Activated naive CD4-positive, alpha-beta T cell treated with anti-CD3 and anti-CD28 coated beads, Interleukin-2, amount 50 U/mL, for 24 hours (primary cell): ENCODE data around the gene ACTG1.

Experiments
- H3K27ac Mint-ChIP-seq: one replicate; pipeline ENCODE4 v1.8.0; 2021; ENCODE audit warnings: mild to moderate bottlenecking, mixed read lengths
- H3K27me3 Mint-ChIP-seq: one replicate; pipeline ENCODE4 v1.8.0; 2021; ENCODE audit warnings: mixed read lengths
- H3K36me3 Mint-ChIP-seq: one replicate; pipeline ENCODE4 v1.8.0; 2021; ENCODE audit warnings: mixed read lengths
- H3K4me1 Mint-ChIP-seq: one replicate; pipeline ENCODE4 v1.8.0; 2021; ENCODE audit warnings: mixed read lengths
- H3K4me3 Mint-ChIP-seq: one replicate; pipeline ENCODE4 v1.8.0; 2021; ENCODE audit warnings: mild to moderate bottlenecking, mixed read lengths
- H3K9me3 Mint-ChIP-seq: one replicate; pipeline ENCODE4 v1.8.0; 2021; ENCODE audit warnings: mixed read lengths

Gene ACTG1

DNA sequence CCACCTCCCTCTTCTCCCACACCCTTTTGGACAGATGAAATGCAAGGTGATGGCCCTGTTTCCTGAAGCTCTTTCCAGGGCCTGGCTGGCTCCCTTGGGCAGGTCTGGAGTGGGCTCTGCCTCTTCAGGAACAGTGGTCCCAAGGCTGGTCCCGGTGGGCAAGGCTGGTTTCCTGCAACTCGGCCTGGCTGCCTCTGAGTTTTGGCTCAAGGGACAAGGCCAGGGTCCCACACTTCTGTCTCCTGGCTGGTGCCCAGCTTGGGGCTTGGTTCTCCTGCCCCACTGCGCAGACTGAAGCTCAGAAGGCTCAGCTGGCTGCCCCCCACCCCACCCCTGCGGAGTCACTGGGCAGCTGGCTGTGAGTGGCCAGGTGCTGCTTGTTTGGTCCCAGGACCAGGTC is 3.8 kb upstream of the ACTG1 start:
- H3K4me1 Mint-ChIP-seq: peaks cover 5% of the 10 kb centered on the region
- peaks cover 8% of the 10 kb centered on the region for H3K36me3 Mint-ChIP-seq
- no peak overlapping the region for H3K27ac Mint-ChIP-seq
- no peaks in the 10 kb centered on the region for H3K27me3 Mint-ChIP-seq
- H3K4me3 Mint-ChIP-seq: peak overlapping the region; percentile 26
- no peaks in the 10 kb centered on the region for H3K9me3 Mint-ChIP-seq

DNA sequence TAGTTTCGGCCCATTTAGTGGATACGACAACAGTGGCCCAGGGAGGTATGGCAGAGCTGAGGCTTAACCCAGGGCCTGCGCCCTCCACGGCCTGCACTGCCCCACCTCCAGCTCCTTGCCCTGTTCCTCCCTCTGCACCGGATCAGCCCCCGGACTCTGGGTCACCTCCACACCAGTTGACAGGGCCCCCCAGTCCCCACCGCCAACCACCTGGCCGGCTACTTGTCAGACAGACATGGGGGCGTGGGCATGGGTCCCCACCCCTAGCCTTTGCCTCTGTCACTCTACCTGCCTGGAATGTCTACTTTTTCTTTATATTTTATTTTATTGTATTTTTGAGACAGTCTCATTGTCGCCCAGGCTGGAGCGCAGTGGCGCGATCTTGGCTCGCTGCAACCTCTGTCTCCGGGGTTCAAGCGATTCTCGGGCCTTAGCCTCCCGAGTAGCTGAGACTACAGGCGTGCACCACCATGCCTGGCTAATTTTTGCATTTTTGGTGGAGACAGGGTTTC is 3.0 kb upstream of the ACTG1 start:
- Mint-ChIP-seq H3K36me3 (peaks cover 15% of the 10 kb centered on the region), H3K27me3 (no peaks in the 10 kb centered on the region), H3K9me3 (no peaks in the 10 kb centered on the region), H3K4me3 (peak overlapping the region; percentile 87), H3K4me1 (peaks cover 5% of the 10 kb centered on the region), H3K27ac (peak overlapping the region; percentile 74)

DNA sequence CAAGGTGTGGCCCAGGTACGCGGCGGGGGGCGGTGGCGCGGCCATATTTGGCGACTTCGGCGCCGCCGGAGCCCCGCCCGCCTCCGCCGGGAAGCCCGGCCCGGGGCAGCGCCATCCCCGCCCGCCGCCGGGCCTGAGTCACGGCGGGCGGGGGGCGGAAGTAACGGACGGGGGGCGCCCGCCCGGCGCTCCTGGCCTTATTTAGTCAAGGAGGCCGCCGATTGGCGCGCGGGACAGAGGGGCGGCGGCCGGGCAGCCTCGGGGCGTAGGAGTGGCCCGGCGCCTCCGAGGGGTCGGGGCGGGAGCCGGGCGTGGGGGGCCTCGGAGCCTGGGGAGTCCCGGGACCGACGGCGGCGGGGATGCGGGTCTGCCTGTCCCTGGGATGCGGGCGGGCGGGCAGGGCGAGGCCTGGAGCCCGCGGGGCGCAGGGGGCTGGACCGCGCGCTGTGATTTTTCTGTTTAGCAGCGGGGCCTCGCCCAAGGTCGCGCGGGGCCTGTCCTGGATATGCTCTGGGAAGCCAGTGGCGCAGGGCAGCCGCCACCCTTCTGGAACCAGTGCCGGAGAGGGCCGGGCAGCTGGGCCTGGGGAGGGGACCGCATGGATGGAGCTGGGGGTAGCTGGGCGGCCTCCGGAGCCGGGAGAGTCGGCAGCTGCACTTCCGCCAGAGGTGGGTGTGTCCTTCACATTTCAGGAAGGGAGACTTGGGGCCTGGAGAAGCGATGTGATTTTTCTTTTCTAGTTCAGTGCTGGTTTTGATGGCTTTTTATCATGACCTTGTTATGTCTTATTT is 2.3 kb upstream of the ACTG1 start:
- H3K4me1 Mint-ChIP-seq: peaks cover 8% of the 10 kb centered on the region
- H3K27ac Mint-ChIP-seq: peak overlapping the region; percentile 74
- H3K4me3 Mint-ChIP-seq: peak overlapping the region; percentile 87
- peaks cover 22% of the 10 kb centered on the region for H3K36me3 Mint-ChIP-seq
- no peaks in the 10 kb centered on the region for H3K9me3 Mint-ChIP-seq
- H3K27me3 Mint-ChIP-seq: no peaks in the 10 kb centered on the region

GRCh38 chr17:81514489-81514738 is 1.8 kb upstream of the ACTG1 start:
- Mint-ChIP-seq H3K27me3 (no peaks in the 10 kb centered on the region), H3K4me3 (peak overlapping the region; percentile 88), H3K27ac (no peak overlapping the region), H3K36me3 (peaks cover 27% of the 10 kb centered on the region), H3K4me1 (peaks cover 14% of the 10 kb centered on the region), H3K9me3 (no peaks in the 10 kb centered on the region)

GRCh38 chr17:81513753-81514488 is 1.3 kb upstream of the ACTG1 start:
- H3K9me3 Mint-ChIP-seq: no peaks in the 10 kb centered on the region
- H3K4me3 Mint-ChIP-seq: peak overlapping the region; percentile 88
- peaks cover 32% of the 10 kb centered on the region for H3K36me3 Mint-ChIP-seq
- no peaks in the 10 kb centered on the region for H3K27me3 Mint-ChIP-seq
- H3K27ac Mint-ChIP-seq: peak overlapping the region; percentile 65
- H3K4me1 Mint-ChIP-seq: peaks cover 18% of the 10 kb centered on the region

DNA sequence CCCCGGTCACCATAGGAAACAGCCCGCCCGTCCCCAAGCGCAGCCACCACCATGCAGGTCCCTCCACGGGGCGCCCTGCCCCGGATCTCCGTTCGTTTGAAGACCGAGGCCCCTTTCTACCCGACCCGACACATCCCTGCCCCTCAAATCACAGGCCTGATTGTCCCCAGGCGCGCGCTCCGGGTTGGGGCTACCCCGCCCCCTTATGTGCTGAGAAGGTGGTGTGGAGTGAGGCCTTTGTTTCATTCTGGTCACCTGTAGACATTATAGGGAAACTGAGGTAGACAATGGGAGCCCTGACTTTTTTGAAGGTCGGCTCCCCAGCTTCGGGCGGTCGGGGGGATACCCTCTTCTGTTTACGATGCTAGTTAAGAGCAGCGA is 763 bp upstream of the ACTG1 start:
- Mint-ChIP-seq H3K4me3 (peak overlapping the region; percentile 88), H3K4me1 (peaks cover 22% of the 10 kb centered on the region), H3K36me3 (peaks cover 32% of the 10 kb centered on the region), H3K27ac (peak overlapping the region; percentile 65), H3K27me3 (no peaks in the 10 kb centered on the region), H3K9me3 (no peaks in the 10 kb centered on the region)

DNA sequence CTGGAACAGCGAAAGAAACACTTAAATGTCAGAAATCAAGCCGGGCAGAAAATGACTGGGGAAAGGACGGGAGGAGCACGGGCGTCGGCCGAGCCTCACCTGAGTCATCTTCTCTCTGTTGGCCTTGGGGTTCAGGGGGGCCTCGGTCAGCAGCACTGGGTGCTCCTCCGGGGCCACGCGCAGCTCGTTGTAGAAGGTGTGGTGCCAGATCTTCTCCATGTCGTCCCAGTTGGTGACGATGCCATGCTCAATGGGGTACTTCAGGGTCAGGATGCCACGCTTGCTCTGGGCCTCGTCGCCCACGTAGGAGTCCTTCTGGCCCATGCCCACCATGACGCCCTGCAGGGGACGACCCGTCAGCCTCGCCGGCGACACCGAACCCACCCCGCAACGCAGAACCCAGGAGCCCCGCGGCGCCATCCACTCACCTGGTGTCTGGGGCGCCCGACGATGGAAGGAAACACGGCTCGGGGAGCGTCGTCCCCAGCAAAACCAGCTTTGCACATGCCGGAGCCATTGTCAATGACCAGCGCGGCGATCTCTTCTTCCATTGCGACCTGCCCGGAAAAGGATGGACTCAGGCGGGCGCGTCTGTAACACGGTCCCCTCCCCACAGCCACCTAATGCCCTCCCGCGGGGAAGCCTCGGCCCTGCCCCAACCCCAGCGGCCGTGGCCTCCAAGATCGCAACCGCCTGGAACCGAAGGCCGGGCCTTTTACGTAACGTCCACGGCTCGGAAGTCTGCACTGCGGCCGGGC is 616 bp downstream of the ACTG1 start:
- H3K9me3 Mint-ChIP-seq: no peaks in the 10 kb centered on the region
- H3K27ac Mint-ChIP-seq: peak overlapping the region; percentile 93
- H3K27me3 Mint-ChIP-seq: no peaks in the 10 kb centered on the region
- H3K4me3 Mint-ChIP-seq: peak overlapping the region; percentile 99
- peaks cover 24% of the 10 kb centered on the region for H3K4me1 Mint-ChIP-seq
- H3K36me3 Mint-ChIP-seq: peaks cover 34% of the 10 kb centered on the region

GRCh38 chr17:81511554-81511803 is 1.1 kb downstream of the ACTG1 start:
- Mint-ChIP-seq H3K9me3 (no peaks in the 10 kb centered on the region), H3K36me3 (peaks cover 34% of the 10 kb centered on the region), H3K27ac (peak overlapping the region; percentile 93), H3K27me3 (no peaks in the 10 kb centered on the region), H3K4me1 (peaks cover 24% of the 10 kb centered on the region), H3K4me3 (peak overlapping the region; percentile 99)

GRCh38 chr17:81510785-81511553 is 1.6 kb downstream of the ACTG1 start:
- Mint-ChIP-seq H3K36me3 (peaks cover 34% of the 10 kb centered on the region), H3K27ac (peak overlapping the region; percentile 93), H3K4me1 (peaks cover 24% of the 10 kb centered on the region), H3K4me3 (peak overlapping the region; percentile 99), H3K9me3 (no peaks in the 10 kb centered on the region), H3K27me3 (no peaks in the 10 kb centered on the region)

- Mint-ChIP-seq H3K4me3 (peak overlapping the region; percentile 99), H3K4me1 (peaks cover 24% of the 10 kb centered on the region), H3K27me3 (no peaks in the 10 kb centered on the region), H3K27ac (peak overlapping the region; percentile 93), H3K36me3 (peaks cover 34% of the 10 kb centered on the region), H3K9me3 (no peaks in the 10 kb centered on the region)
Observed at GRCh38 chr17:81509972-81510784, 2.4 kb downstream of the ACTG1 start.

GRCh38 chr17:81509207-81509971 is 3.2 kb downstream of the ACTG1 start:
- Mint-ChIP-seq H3K4me1 (peaks cover 24% of the 10 kb centered on the region), H3K36me3 (peaks cover 34% of the 10 kb centered on the region), H3K27me3 (no peaks in the 10 kb centered on the region), H3K27ac (peak overlapping the region; percentile 79), H3K9me3 (no peaks in the 10 kb centered on the region), H3K4me3 (peak overlapping the region; percentile 99)

GRCh38 chr17:81508639-81509206 is 3.9 kb downstream of the ACTG1 start:
- Mint-ChIP-seq H3K4me1 (peaks cover 24% of the 10 kb centered on the region), H3K27me3 (no peaks in the 10 kb centered on the region), H3K27ac (peak overlapping the region; percentile 79), H3K36me3 (peaks cover 34% of the 10 kb centered on the region), H3K9me3 (no peaks in the 10 kb centered on the region), H3K4me3 (peak overlapping the region; percentile 99)

GRCh38 chr17:81503619-81504018 is 9.0 kb downstream of the ACTG1 start:
- Mint-ChIP-seq H3K36me3 (peaks cover 2% of the 10 kb centered on the region), H3K9me3 (no peaks in the 10 kb centered on the region), H3K4me1 (peaks cover 8% of the 10 kb centered on the region), H3K27ac (no peak overlapping the region), H3K4me3 (no peak overlapping the region), H3K27me3 (no peaks in the 10 kb centered on the region)

GRCh38 chr17:81502471-81503017 is 10.1 kb downstream of the ACTG1 start:
- peaks cover under 1% of the 10 kb centered on the region for H3K4me1 Mint-ChIP-seq
- no peak overlapping the region for H3K27ac Mint-ChIP-seq

More at GRCh38 chr17:81502471-81503017, 10.1 kb downstream of the ACTG1 start:
- H3K36me3 Mint-ChIP-seq: no peaks in the 10 kb centered on the region
- no peaks in the 10 kb centered on the region for H3K9me3 Mint-ChIP-seq
- H3K27me3 Mint-ChIP-seq: no peaks in the 10 kb centered on the region
- no peak overlapping the region for H3K4me3 Mint-ChIP-seq
